Left kidney (tissue), 2 donors: ENCODE results near the gene ITGB1. TPM values are rescaled to one million over a fixed set of nuclear protein-coding genes. Genes with fewer than 3 reads are reported as not detected.

Source experiments
- DNase-seq: peaks from one replicate; pipeline ENCODE4 v3.0.0-alpha.2; 2013
- polyA plus RNA-seq: library from polyadenylated mRNA; unstranded; fragments of 120-200 nt; gene quantifications from one replicate; pipeline ENCODE4 v1.2.1, GENCODE V29; 2013; ENCODE audit not compliant: insufficient read length

Gene ITGB1
- polyA plus RNA-seq, 1 donor: 623 TPM

GRCh38 chr10:32891261-32891660, 66.8 kb downstream of the ITGB1 start:
- no peak for DNase-seq

GRCh38 chr10:32890444-32890843, 67.6 kb downstream of the ITGB1 start:
- DNase-seq: no peak

DNA sequence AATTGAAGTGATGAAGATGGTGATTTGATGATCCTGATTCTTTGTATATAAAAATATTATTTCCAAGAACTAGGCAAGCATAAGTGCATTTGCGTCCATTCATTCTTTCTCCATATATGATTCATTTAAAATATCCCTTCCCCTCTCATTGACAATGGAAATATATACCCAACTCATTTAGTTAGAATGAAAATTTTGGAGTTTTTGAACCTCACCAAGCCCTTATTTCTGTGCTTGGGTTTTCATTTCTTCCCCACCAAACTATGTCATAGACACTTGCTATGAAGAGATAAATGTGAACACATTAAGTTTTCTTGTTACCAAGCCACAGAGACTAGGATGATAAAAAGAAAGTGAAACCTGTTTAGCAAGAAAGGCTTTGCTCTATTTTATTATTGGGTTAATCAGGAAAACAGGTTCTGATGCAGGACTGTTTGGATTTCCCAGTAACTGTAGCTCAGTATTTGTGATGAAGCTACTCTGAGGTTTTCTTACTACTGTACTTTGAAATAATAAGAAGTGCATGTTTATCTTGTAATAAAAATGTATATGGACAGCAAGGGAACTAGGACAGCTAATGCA, 68.3 kb downstream of the ITGB1 start:
- DNase-seq: no peak

DNA sequence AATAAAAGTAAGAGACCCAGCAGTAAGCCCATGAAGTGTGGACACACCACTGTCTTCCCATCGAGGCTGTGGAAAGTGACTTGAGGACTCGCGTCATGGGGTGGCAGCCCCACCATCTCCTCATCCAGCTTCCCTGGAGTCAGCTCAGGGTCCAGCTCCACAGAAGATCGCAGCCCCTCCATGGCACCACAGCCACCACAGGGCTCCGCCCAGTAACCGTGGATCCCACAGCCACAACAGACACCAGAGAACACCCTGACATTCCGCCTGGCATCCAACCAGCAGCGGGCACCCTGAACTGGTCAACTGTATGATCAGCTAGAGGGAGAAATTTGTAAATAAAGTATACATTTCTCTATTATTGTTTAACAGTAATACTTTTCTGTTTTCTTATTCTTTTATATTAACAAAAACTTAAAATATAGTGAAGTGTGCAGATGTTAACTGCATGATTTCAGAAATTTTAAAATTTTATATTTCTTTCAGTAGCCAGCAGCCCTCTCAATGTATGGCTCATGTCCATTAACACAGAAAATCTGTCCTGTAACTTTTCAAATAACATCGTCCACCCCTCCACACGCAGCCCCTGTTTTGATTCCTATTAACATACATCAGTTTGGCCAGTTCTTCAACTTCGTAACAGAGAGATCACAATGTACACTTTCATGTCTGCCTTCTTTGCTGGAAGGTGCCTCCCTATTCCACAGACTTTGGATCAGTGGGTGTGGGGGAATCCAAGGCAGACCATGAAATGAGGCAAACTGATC, 69.7 kb downstream of the ITGB1 start:
- DNase-seq: no peak

GRCh38 chr10:32887481-32887880, 70.5 kb downstream of the ITGB1 start:
- no peak for DNase-seq

GRCh38 chr10:32882076-32882475, 76.0 kb downstream of the ITGB1 start:
- no peak for DNase-seq

DNA sequence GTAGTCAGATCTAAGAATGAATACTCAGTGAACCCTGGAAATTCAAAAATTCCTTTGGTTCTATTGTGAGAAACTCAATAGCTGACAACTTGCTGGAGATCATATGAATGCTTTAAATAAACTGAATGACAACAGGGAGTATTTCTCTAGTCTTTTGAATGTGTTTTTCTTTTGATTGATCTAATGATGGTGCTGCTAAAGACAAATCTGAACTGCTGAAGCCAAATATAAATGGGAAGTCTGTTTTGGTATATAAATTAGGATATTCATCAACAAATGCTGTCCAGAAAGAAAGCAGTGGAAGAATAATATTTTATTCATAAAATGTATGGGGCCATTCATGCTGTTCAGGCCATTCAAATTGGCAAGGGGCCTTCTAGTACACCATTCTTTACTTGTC, 79.4 kb downstream of the ITGB1 start:
- DNase-seq: no peak

GRCh38 chr10:32877915-32878314, 80.1 kb downstream of the ITGB1 start:
- DNase-seq: no peak

- DNase-seq: no peak
These were observed 92.9 kb downstream of the ITGB1 start for GRCh38 chr10:32865170-32865569.

DNA sequence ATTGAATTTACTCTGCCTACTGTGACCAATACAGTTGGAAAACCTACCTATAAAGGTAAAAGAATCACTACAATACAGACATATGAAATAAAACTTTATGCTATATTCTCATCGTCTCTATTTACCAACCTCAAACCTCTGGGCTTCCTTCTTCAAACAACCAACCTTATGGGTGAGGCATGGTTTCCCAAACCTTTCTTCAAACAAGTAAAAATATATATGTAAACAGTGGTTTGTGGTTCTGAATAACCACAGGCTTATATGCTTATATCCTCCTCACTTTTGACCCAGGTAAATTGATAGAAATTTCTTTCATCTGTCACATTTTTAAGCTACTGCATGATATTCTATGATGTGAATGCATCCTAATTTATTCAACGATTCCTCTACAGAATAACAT, 103.6 kb downstream of the ITGB1 start:
- DNase-seq: no peak

- no peak for DNase-seq
These were observed 106.7 kb downstream of the ITGB1 start for GRCh38 chr10:32851301-32851700.
